H1 (cell line): Measurements from ENCODE around the gene HSPA1A. TPM values are rescaled to one million over a fixed set of nuclear protein-coding genes. Genes with fewer than 3 reads are reported as not detected.
A peak's percentile ranks its signal among the peaks of the same experiment; 100 is the strongest.

Experiments
- CTCF ChIA-PET: fragments of 300-600 bp; sonication (Branson Sonifier 250); formaldehyde crosslinking; loops from one replicate; lab custom pipeline; 2021; ENCODE audit not compliant: partially characterized antibody; lab: Charles Lee
- POLR2A ChIA-PET: fragments of 300-600 bp; sonication (Branson Sonifier 250); formaldehyde crosslinking; loops from one replicate; lab custom pipeline; 2021; ENCODE audit warnings: inconsistent platforms; ENCODE audit not compliant: partially characterized antibody; lab: Charles Lee
- DNase-seq, 2 experiments: peaks; one replicate each; pipeline versions ENCODE4 v3.0.0 to v3.0.0-alpha.2; 2010 to 2022; ENCODE audit warnings: low spot score in 2 of 2, low read depth in 1 of 2, mixed read lengths in 1 of 2
- FAIRE-seq: peaks from 2 replicates; lab custom pipeline; 2011; peaks lifted over from hg19 to GRCh38; lab: Jason Lieb, UNC
- H2AFZ ChIP-seq: 2 replicates; pipeline ENCODE4 v1.8.1; 2012; ENCODE audit warnings: low read length, inconsistent platforms
- H2AK5ac ChIP-seq: 2 replicates; pipeline ENCODE4 v1.6.1; 2013; ENCODE audit warnings: low read depth, low read length
- H2BK120ac ChIP-seq: replicated peaks from 2 replicates; pipeline ENCODE3; 2013; ENCODE audit warnings: low read depth, low read length, inconsistent platforms
- H2BK12ac ChIP-seq: 2 replicates; pipeline ENCODE4 v1.6.1; 2013; ENCODE audit warnings: low read depth, low read length
- H2BK15ac ChIP-seq: 2 replicates; pipeline ENCODE4 v1.6.1; 2013; ENCODE audit warnings: low read length
- H2BK20ac ChIP-seq: 2 replicates; pipeline ENCODE4 v1.6.1; 2013; ENCODE audit warnings: low read length
- H2BK5ac ChIP-seq: 2 replicates; pipeline ENCODE4 v1.6.1; 2013; ENCODE audit warnings: low read depth, low read length
- H3K14ac ChIP-seq: 2 replicates; pipeline ENCODE4 v1.6.1; 2013; ENCODE audit warnings: inconsistent platforms; ENCODE audit not compliant: insufficient read length
- H3K18ac ChIP-seq: 2 replicates; pipeline ENCODE4 v1.6.1; 2013; ENCODE audit warnings: low read length; ENCODE audit errors: extremely low read depth
- H3K23ac ChIP-seq: 2 replicates; pipeline ENCODE4 v1.6.1; 2013; ENCODE audit warnings: inconsistent platforms; ENCODE audit not compliant: insufficient read length
- H3K23me2 ChIP-seq: 2 replicates; pipeline ENCODE4 v1.6.1; 2013; ENCODE audit warnings: low read depth, low read length
- H3K27ac ChIP-seq: 2 replicates; pipeline ENCODE4 v1.6.1; 2011; ENCODE audit warnings: low read depth, low read length, inconsistent platforms
- H3K27me3 ChIP-seq, 4 experiments: replicated peaks in 1 of 4; 1 replicate in 1 of 4; 2 replicates in 3 of 4; pipeline versions ENCODE4 v1.6.1 to v1.8.1; 2011 to 2013; ENCODE audit warnings: low read length in 3 of 4, mild to moderate bottlenecking in 3 of 4, inconsistent platforms in 2 of 4, mixed read lengths in 2 of 4, moderate library complexity in 1 of 4; ENCODE audit not compliant: control insufficient read depth in 3 of 4, insufficient read depth in 3 of 4; ENCODE audit errors: extremely low read depth in 1 of 4
- H3K36me3 ChIP-seq, 4 experiments: 2 replicates each; pipeline versions ENCODE4 v1.6.1 to v1.8.1; 2011 to 2013; ENCODE audit warnings: mild to moderate bottlenecking in 4 of 4, low read length in 3 of 4, moderate library complexity in 2 of 4, control low read depth in 1 of 4, inconsistent platforms in 1 of 4; ENCODE audit not compliant: insufficient read depth in 4 of 4, control insufficient read depth in 2 of 4
- H3K4ac ChIP-seq: replicated peaks from 2 replicates; pipeline ENCODE3; 2013; ENCODE audit warnings: low read length, low read depth, mixed read lengths, inconsistent platforms; ENCODE audit not compliant: insufficient read length
- H3K4me1 ChIP-seq, 4 experiments: replicated peaks in 1 of 4; 1 replicate in 1 of 4; 2 replicates in 3 of 4; pipeline versions ENCODE4 v1.6.1 to v1.8.1; 2011 to 2013; ENCODE audit warnings: low read length in 3 of 4, inconsistent platforms in 2 of 4, mixed read lengths in 1 of 4; ENCODE audit not compliant: insufficient read depth in 4 of 4, control insufficient read depth in 3 of 4
- H3K4me2 ChIP-seq, 2 experiments: 2 replicates each; pipeline versions ENCODE4 v1.6.1 to v1.8.1; 2011 to 2013; ENCODE audit warnings: low read depth in 2 of 2, low read length in 2 of 2, control low read depth in 1 of 2, inconsistent platforms in 1 of 2, mild to moderate bottlenecking in 1 of 2; ENCODE audit not compliant: insufficient read depth in 1 of 2
- H3K4me3 ChIP-seq, 4 experiments: fragments of 200-600, 300-600 bp in 1 of 4; sonication (generic), shearing (Covaris generic), sonication (Bioruptor Twin) in 1 of 4; 2 replicates each; pipeline versions ENCODE4 v1.5.1 to v1.8.1; 2011 to 2016; ENCODE audit warnings: low read length in 4 of 4, low read depth in 3 of 4, control low read depth in 2 of 4, inconsistent platforms in 2 of 4, mild to moderate bottlenecking in 2 of 4, mixed read lengths in 1 of 4, moderate library complexity in 1 of 4; ENCODE audit not compliant: insufficient read depth in 2 of 4; ENCODE audit errors: extremely low read depth in 1 of 4
- H3K56ac ChIP-seq: replicated peaks from 2 replicates; pipeline ENCODE3; 2013; ENCODE audit warnings: low read depth, mild to moderate bottlenecking, mixed read lengths, low read length, inconsistent platforms; ENCODE audit not compliant: insufficient read length
- H3K79me1 ChIP-seq: 2 replicates; pipeline ENCODE4 v1.6.1; 2013; ENCODE audit warnings: low read depth, low read length, control low read depth
- H3K79me2 ChIP-seq, 2 experiments: 2 replicates each; pipeline versions ENCODE4 v1.6.1 to v1.8.1; 2012 to 2013; ENCODE audit warnings: low read length in 2 of 2, mild to moderate bottlenecking in 2 of 2, inconsistent platforms in 1 of 2; ENCODE audit not compliant: insufficient read depth in 2 of 2, control insufficient read depth in 1 of 2
- H3K9ac ChIP-seq, 4 experiments: replicated peaks in 1 of 4; 1 replicate in 1 of 4; 2 replicates in 3 of 4; pipeline versions ENCODE4 v1.6.1 to v1.8.1; 2011 to 2013; ENCODE audit warnings: low read depth in 3 of 4, low read length in 3 of 4, control low read depth in 2 of 4, mild to moderate bottlenecking in 2 of 4, moderate library complexity in 2 of 4, inconsistent platforms in 1 of 4; ENCODE audit errors: extremely low read depth in 1 of 4
- H3K9me3 ChIP-seq, 2 experiments: 2 replicates each; pipeline versions ENCODE4 v1.6.1 to v1.8.1; 2012 to 2013; ENCODE audit warnings: mild to moderate bottlenecking in 2 of 2, moderate library complexity in 2 of 2, control low read depth in 1 of 2, inconsistent platforms in 1 of 2, low read depth in 1 of 2, low read length in 1 of 2, mixed read lengths in 1 of 2; ENCODE audit not compliant: insufficient read depth in 2 of 2
- H4K20me1 ChIP-seq, 2 experiments: replicated peaks in 1 of 2; 2 replicates each; pipeline versions ENCODE3 to v1.8.1; 2011 to 2013; ENCODE audit warnings: inconsistent platforms in 2 of 2, low read length in 2 of 2, mild to moderate bottlenecking in 1 of 2; ENCODE audit not compliant: insufficient read depth in 2 of 2, control insufficient read depth in 1 of 2
- H4K5ac ChIP-seq: 2 replicates; pipeline ENCODE4 v1.6.1; 2013; ENCODE audit warnings: low read length, low read depth, mixed read lengths, inconsistent platforms; ENCODE audit not compliant: insufficient read length
- H4K8ac ChIP-seq: 2 replicates; pipeline ENCODE4 v1.8.0; 2013; ENCODE audit warnings: mild to moderate bottlenecking, moderate library complexity, low read length, inconsistent platforms; ENCODE audit not compliant: insufficient read depth; ENCODE audit errors: extremely low read depth
- H4K91ac ChIP-seq: replicated peaks from 2 replicates; pipeline ENCODE3; 2013; ENCODE audit warnings: low read length, mixed read lengths, inconsistent platforms; ENCODE audit not compliant: insufficient read length
- CREB1 ChIP-seq: IDR thresholded peaks from 2 replicates; pipeline ENCODE4 v1.6.1; 2012; ENCODE audit warnings: inconsistent platforms
- EP300 ChIP-seq, 2 experiments: IDR thresholded peaks; 1 replicate in 1 of 2; 2 replicates in 1 of 2; pipeline ENCODE4 v1.6.1; 2011 to 2012; ENCODE audit warnings: low read depth in 2 of 2, low read length in 2 of 2, mild to moderate bottlenecking in 2 of 2, borderline replicate concordance in 1 of 2, inconsistent platforms in 1 of 2, moderate library complexity in 1 of 2
- EZH2 ChIP-seq: fragments of 200-600 bp; sonication (generic); IDR thresholded peaks from 2 replicates; pipeline ENCODE4 v1.7.1; 2012; ENCODE audit warnings: low read depth, mild to moderate bottlenecking, moderate library complexity, low read length, inconsistent platforms; ENCODE audit not compliant: severe bottlenecking
- JUN ChIP-seq: IDR thresholded peaks from 2 replicates; pipeline ENCODE4 v1.6.1; 2011; ENCODE audit warnings: low read depth, mild to moderate bottlenecking, improper control_type of control experiment, low read length
- KDM4A ChIP-seq: IDR thresholded peaks from one replicate; pipeline ENCODE4 v1.7.1; 2012; ENCODE audit warnings: low read depth, mild to moderate bottlenecking, moderate library complexity, low read length, inconsistent platforms; ENCODE audit not compliant: severe bottlenecking
- MAFK ChIP-seq: IDR thresholded peaks from 2 replicates; pipeline ENCODE4 v1.6.1; 2012; ENCODE audit warnings: low read depth, mild to moderate bottlenecking, improper control_type of control experiment, low read length
- NANOG ChIP-seq: IDR thresholded peaks from 2 replicates; pipeline ENCODE4 v1.6.1; 2011; ENCODE audit warnings: low read length, low read depth, mild to moderate bottlenecking, inconsistent platforms; ENCODE audit not compliant: insufficient read depth, poor library complexity, severe bottlenecking
- POU5F1 ChIP-seq: IDR thresholded peaks from 2 replicates; pipeline ENCODE4 v1.6.1; 2011; ENCODE audit warnings: low read depth, mild to moderate bottlenecking, low read length, moderate library complexity
- RNF2 ChIP-seq: fragments of 200-900, 300-1000 bp; sonication (generic); IDR thresholded peaks from 2 replicates; pipeline ENCODE4 v1.7.1; 2016; ENCODE audit warnings: borderline replicate concordance, low read depth, mild to moderate bottlenecking, antibody characterized with exemption, low read length; ENCODE audit not compliant: poor library complexity, severe bottlenecking; ENCODE audit errors: missing control alignments
- TBP ChIP-seq: IDR thresholded peaks from 2 replicates; pipeline ENCODE4 v1.6.1; 2011; ENCODE audit warnings: low read depth, low read length, improper control_type of control experiment
- WGBS, 2 experiments: shearing (Covaris generic) in 1 of 2; methylation state at CpG; one replicate each; pipeline versions ENCODE4 v1.1.6 to v1.1.7; 2013 to 2015; ENCODE audit warnings: low lambda C conversion rate in 2 of 2, mixed read lengths in 2 of 2, inconsistent platforms in 1 of 2, low coverage in 1 of 2, missing lambda C conversion rate in 1 of 2; ENCODE audit not compliant: insufficient replicate concordance in 2 of 2, insufficient coverage in 1 of 2, insufficient read length in 1 of 2; ENCODE audit errors: extremely low coverage in 1 of 2, missing lambda C conversion rate in 1 of 2; 5-methylcytosine and 5-hydroxymethylcytosine counted together
- polyA plus RNA-seq, 7 experiments: library from polyadenylated mRNA; depleted of rRNA in 3 of 7; stranded (reverse) in 5 of 7; unstranded in 2 of 7; fragments of >200 nt in 5 of 7; fragments of 200-250 nt in 2 of 7; gene quantifications; 1 replicate in 5 of 7; 2 replicates in 1 of 7; 4 replicates in 1 of 7; pipeline versions ENCODE4 v1.2.1 to v1.2.3, GENCODE V29; 2011 to 2013; ENCODE audit warnings: missing spikeins in 2 of 7, mixed read lengths in 2 of 7
- total RNA-seq: library from RNA; stranded (reverse); fragmentation: NEBNext Ultra II Directional; extraction: Animal tissue kit (Norgen Biotek cat#: 25700); gene quantifications from 2 replicates; pipeline ENCODE4 v1.2.1, GENCODE V29; 2021
- TF ChIP-seq, protein P1 (sequence below): IDR thresholded peaks from 2 replicates; pipeline ENCODE4 v1.6.1; 2011; ENCODE audit warnings: low read depth, mild to moderate bottlenecking, low read length; ENCODE audit not compliant: insufficient read depth

Gene HSPA1A
- total and polyA plus RNA-seq, 2 of the 8 experiments (the other 6 are each of a cell fraction or from before 2014, with no cell fraction given), result 40.7 to 54.0 TPM

DNA sequence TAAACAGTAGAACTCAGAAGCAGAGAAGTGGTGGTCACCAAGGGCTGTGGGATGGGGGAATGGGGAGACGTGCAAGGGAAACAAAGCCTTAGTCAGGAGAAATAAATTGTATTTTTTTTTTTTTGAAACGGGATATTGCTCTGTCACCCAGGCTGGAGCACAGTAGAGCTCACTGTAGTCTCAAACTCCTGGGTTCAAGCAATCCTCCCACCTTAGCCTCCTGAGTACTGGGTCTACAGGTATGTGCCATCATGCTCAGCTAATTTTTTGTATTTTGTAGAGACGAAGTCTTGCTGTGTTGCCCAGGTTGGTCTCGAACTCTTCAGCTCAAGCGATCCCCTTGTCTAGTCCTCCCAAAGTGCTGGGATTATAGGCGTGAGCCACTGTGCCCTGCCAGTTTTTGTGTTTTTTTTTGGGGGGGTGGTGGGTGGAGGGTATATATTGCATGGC, 15.6 kb downstream of the HSPA1A start:
- no peak overlapping the region for H2BK120ac ChIP-seq
- no peak overlapping the region for H3K27ac ChIP-seq
- ChIA-PET POLR2A (interaction anchor here (0.8 to 11.4 kb wide), 16 partner anchors 8 to 179 kb away, joined by 3 to 189 read pairs (median 4); partner anchors contain the start of genes BAG6, LSM2, LY6G5C and MPIG6B), CTCF (interaction anchor here (0.8 to 3.5 kb wide), 31 partner anchors 10 to 152 kb away, joined by 3 to 27 read pairs (median 6); partner anchors contain the start of genes LSM2, LY6G5C and MPIG6B)
- H4K20me1 ChIP-seq, result peaks cover 0 to 3% of the 10 kb centered on the region in 2 experiments
- no peak overlapping the region for H3K56ac ChIP-seq
- peaks cover 2% of the 10 kb centered on the region; the same call in 1 of the 2 replicates for H3K79me1 ChIP-seq
- H4K91ac ChIP-seq, result no peak overlapping the region
- H2BK15ac ChIP-seq, result no peak overlapping the region
- no peak overlapping the region for H2AK5ac ChIP-seq
- H3K4me2 ChIP-seq, result peak overlapping the region; percentile 81 to 89
- peaks cover 0 to 6% (median under 1%) of the 10 kb centered on the region in 4 experiments; a peak in 2 of 8 replicates for H3K36me3 ChIP-seq
- no peak overlapping the region for H3K23ac ChIP-seq
- peaks cover 6 to 35% of the 10 kb centered on the region in 2 experiments for H3K79me2 ChIP-seq
- 78% methylated on average over 6 of the region's 6 CpGs; no CpG with 5 or more reads in 1 of the 2 experiments for WGBS, 2 experiments
- peaks cover 16% of the 10 kb centered on the region for H3K23me2 ChIP-seq
- H2BK12ac ChIP-seq, result no peak overlapping the region
- no peak overlapping the region for H3K14ac ChIP-seq
- no peak for DNase-seq
- no peak overlapping the region for H3K4ac ChIP-seq
- H3K27me3 ChIP-seq, result no peaks in the 10 kb centered on the region
- no peak overlapping the region for H2BK5ac ChIP-seq
- peak overlapping the region; percentile 60 to 91 (median 80) for H3K4me3 ChIP-seq
- no peak overlapping the region for H4K5ac ChIP-seq
- H3K9me3 ChIP-seq, result no peaks in the 10 kb centered on the region
- H3K4me1 ChIP-seq, result peaks cover 4 to 7% (median 4%) of the 10 kb centered on the region in 4 experiments; a peak in 6 of 7 replicates
- no peak overlapping the region for H4K8ac ChIP-seq
- FAIRE-seq, result no peak
- no peak overlapping the region for H3K18ac ChIP-seq
- H2BK20ac ChIP-seq, result no peak overlapping the region
- no peak overlapping the region for H2AFZ ChIP-seq
- H3K9ac ChIP-seq, result peak overlapping the region in 1 of 4 experiments; percentile 69; a peak in 2 of 7 replicates
- TF ChIP-seq NANOG, result no peak
- TF ChIP-seq EZH2, result no peak
- no peak for TF ChIP-seq TBP
- no peak for TF ChIP-seq KDM4A
- no peak for TF ChIP-seq EP300 (IDR thresholded peaks at IDR 0.05; ENCODE audit: borderline replicate concordance in 1 of 2, low read depth in 2 of 2, low read length in 2 of 2)
- no peak for TF ChIP-seq POU5F1
- TF ChIP-seq RNF2, result no peak
- TF ChIP-seq, protein P1, sequence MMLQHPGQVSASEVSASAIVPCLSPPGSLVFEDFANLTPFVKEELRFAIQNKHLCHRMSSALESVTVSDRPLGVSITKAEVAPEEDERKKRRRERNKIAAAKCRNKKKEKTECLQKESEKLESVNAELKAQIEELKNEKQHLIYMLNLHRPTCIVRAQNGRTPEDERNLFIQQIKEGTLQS, result no peak
- no peak for TF ChIP-seq JUN
- no peak for TF ChIP-seq CREB1
- TF ChIP-seq MAFK, result no peak
